GM18951 (cell line): ENCODE data around the gene PSMD5.
"Not testable (repeated sequence)": the region's sequence is repeated elsewhere in the genome, so short reads cannot be mapped to it uniquely, and the experiment has no call there.

ENCODE experiments used
- POLR2A ChIP-seq: IDR thresholded peaks from 4 replicates; pipeline ENCODE4 v1.6.1; 2011; ENCODE audit warnings: mild to moderate bottlenecking; ENCODE audit not compliant: insufficient read length, insufficient read depth; ENCODE audit errors: extremely low read depth
- in situ Hi-C: fragments of 300-500 bp; cut with MboI; formaldehyde crosslinking; loops from one replicate; pipeline ENCODE4 v1.12.0; 2022; ENCODE audit warnings: low sequenced_read_pairs, mixed read lengths, inconsistent platforms; ENCODE audit not compliant: unreplicated experiment

PSMD5 gene

GRCh38 chr9:120841930-120842684 lies 615 bp downstream of the PSMD5 start:
- no peak for TF ChIP-seq POLR2A
- in situ Hi-C loops = no loop called here

- TF ChIP-seq POLR2A = no peak
- in situ Hi-C loops = no loop called here
Observed at GRCh38 chr9:120839146-120839545, 3.6 kb downstream of the PSMD5 start.

- no peak for TF ChIP-seq POLR2A
- in situ Hi-C loops = no loop called here
Observed at GRCh38 chr9:120837921-120838320, 4.8 kb downstream of the PSMD5 start.

GRCh38 chr9:120833325-120833724 lies 9.4 kb downstream of the PSMD5 start:
- in situ Hi-C loops = no loop called here
- TF ChIP-seq POLR2A = no peak

GRCh38 chr9:120832807-120833206 lies 9.9 kb downstream of the PSMD5 start:
- TF ChIP-seq POLR2A = no peak
- in situ Hi-C loops = no loop called here

- in situ Hi-C loops = no loop called here
Observed at GRCh38 chr9:120830865-120831264, 11.9 kb downstream of the PSMD5 start.

GRCh38 chr9:120830151-120830550 lies 12.6 kb downstream of the PSMD5 start:
- in situ Hi-C loops = no loop called here
- no peak for TF ChIP-seq POLR2A

More at GRCh38 chr9:120830865-120831264, 11.9 kb downstream of the PSMD5 start:
- TF ChIP-seq POLR2A = no peak

GRCh38 chr9:120829650-120830049 lies 13.1 kb downstream of the PSMD5 start:
- TF ChIP-seq POLR2A = no peak
- in situ Hi-C loops = no loop called here

GRCh38 chr9:120820095-120820494 lies 22.6 kb downstream of the PSMD5 start:
- no peak for TF ChIP-seq POLR2A
- in situ Hi-C loops = no loop called here

- TF ChIP-seq POLR2A = no peak
- in situ Hi-C loops = no loop called here
Observed at GRCh38 chr9:120818595-120818994, 24.1 kb downstream of the PSMD5 start.

GRCh38 chr9:120815075-120815474 lies 27.6 kb downstream of the PSMD5 start:
- no peak for TF ChIP-seq POLR2A
- in situ Hi-C loops = no loop called here

GRCh38 chr9:120808931-120809330 lies 33.8 kb downstream of the PSMD5 start:
- no peak for TF ChIP-seq POLR2A
- in situ Hi-C loops = no loop called here

GRCh38 chr9:120807607-120808379 lies 34.9 kb downstream of the PSMD5 start:
- no peak for TF ChIP-seq POLR2A
- in situ Hi-C loops = no loop called here

- in situ Hi-C loops = not testable (repeated sequence)
Observed at GRCh38 chr9:120804784-120805363, 37.8 kb downstream of the PSMD5 start.
